Adrenal gland (tissue), 5 donors: ENCODE measurements around the gene PM20D1.

ENCODE experiments used
- POLR2A ChIP-seq, 2 donors: fragments of 450-650 bp; IDR thresholded peaks; one replicate each; pipeline ENCODE4 v1.6.1; 2017; ENCODE audit warnings: antibody characterized with exemption in 2 of 2, mild to moderate bottlenecking in 2 of 2, moderate library complexity in 1 of 2
- TF ChIP-seq, protein P1 (sequence below), 6 experiments: fragments of 450-650 bp in 4 of 6; fragments of 200-600 bp in 2 of 6; sonication (generic) in 1 of 6; IDR thresholded peaks; 1 replicate in 5 of 6; 2 replicates in 1 of 6; pipeline versions ENCODE4 v1.5.1 to v1.8.0; 2016 to 2021; ENCODE audit warnings: antibody characterized with exemption in 6 of 6, mild to moderate bottlenecking in 2 of 6, moderate library complexity in 1 of 6
- donor health status: DM: no; HTN: no; CAD: no.

DNA sequence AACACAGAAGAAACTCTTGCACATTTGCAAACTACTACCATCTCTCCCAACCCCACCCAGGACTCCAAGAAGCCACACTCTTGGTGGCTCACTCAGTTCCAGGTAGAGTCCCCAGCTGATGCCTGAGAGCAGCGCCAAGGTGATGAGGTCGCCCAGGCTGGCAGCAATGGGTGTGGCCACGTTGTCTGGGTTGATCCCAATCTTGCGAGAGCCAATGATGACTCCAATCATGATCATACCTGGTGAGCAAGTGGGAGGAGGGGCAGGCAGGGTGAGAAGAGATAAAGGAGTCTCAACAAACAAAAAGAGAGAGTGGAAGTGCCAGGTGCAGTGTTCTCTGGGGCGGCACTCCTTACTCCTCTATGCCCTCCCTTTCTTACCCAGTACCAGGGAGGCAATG is 51.4 kb downstream of the PM20D1 start:
- no peak for TF ChIP-seq POLR2A (IDR thresholded peaks at IDR 0.05)
- TF ChIP-seq, protein P1, sequence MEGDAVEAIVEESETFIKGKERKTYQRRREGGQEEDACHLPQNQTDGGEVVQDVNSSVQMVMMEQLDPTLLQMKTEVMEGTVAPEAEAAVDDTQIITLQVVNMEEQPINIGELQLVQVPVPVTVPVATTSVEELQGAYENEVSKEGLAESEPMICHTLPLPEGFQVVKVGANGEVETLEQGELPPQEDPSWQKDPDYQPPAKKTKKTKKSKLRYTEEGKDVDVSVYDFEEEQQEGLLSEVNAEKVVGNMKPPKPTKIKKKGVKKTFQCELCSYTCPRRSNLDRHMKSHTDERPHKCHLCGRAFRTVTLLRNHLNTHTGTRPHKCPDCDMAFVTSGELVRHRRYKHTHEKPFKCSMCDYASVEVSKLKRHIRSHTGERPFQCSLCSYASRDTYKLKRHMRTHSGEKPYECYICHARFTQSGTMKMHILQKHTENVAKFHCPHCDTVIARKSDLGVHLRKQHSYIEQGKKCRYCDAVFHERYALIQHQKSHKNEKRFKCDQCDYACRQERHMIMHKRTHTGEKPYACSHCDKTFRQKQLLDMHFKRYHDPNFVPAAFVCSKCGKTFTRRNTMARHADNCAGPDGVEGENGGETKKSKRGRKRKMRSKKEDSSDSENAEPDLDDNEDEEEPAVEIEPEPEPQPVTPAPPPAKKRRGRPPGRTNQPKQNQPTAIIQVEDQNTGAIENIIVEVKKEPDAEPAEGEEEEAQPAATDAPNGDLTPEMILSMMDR (IDR thresholded peaks at IDR 0.05) = no peak
